LNCaP clone FGC (cell line): ENCODE measurements around the gene RNPEPL1.
"Not testable (repeated sequence)": the region's sequence is repeated elsewhere in the genome, so short reads cannot be mapped to it uniquely, and the experiment has no call there.

ENCODE experiments used
- DNase-seq: peaks from one replicate; pipeline ENCODE4 v3.0.0-alpha.2; 2011; ENCODE audit warnings: low read depth
- H3K4me3 ChIP-seq: 2 replicates; pipeline ENCODE4 v1.5.1; 2011; ENCODE audit warnings: mild to moderate bottlenecking, low read depth, low read length, control low read depth
- CTCF ChIP-seq: IDR thresholded peaks from 2 replicates; pipeline ENCODE4 v1.5.1; 2012; ENCODE audit warnings: mild to moderate bottlenecking; ENCODE audit not compliant: control insufficient read depth, insufficient read depth; ENCODE audit errors: extremely low read depth

Gene RNPEPL1

DNA sequence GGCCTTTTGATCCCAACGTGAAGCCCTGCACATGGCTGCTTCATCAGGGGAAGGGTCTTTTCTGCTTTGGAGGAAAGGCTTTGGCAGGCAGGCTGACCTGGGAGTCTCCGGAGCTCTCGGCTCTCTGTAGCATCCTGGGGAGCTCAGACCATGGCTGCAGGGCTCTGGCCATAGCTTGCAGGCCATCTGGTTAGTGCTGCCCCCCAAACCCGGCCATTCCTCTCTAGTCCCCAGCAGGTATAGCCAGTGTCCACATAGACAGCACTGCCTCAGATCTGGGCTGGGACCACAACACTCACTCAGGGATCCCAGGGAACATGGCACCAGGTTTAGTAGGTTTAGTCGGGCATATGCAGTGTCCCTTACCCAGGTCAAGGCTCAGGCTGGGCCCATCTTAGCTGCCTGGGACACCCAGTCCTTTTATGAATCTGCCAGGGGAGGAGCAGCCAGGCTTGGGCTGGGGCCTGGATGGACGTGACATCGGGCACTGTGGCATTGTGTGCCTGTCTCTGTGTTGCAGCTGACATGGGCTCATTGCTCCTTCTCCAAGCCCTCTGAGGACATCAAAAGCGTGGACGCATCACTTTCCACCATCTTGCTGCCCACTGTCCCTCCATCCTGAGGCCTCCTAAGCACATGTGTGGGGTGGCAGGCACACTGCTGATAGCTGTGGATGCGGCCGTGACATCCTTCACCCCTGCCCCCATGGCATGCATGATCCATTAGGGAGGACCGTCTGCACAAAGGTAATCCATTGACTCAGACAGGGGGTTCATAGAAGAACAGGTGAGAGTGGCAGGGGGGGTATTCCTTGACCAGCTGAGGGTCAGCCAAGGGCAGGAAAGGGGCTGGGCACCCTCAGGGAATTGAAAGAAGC is 37.8 kb downstream of the RNPEPL1 start:
- H3K4me3 ChIP-seq, result no peak overlapping the region
- no peak for TF ChIP-seq CTCF
- DNase-seq, result no peak

DNA sequence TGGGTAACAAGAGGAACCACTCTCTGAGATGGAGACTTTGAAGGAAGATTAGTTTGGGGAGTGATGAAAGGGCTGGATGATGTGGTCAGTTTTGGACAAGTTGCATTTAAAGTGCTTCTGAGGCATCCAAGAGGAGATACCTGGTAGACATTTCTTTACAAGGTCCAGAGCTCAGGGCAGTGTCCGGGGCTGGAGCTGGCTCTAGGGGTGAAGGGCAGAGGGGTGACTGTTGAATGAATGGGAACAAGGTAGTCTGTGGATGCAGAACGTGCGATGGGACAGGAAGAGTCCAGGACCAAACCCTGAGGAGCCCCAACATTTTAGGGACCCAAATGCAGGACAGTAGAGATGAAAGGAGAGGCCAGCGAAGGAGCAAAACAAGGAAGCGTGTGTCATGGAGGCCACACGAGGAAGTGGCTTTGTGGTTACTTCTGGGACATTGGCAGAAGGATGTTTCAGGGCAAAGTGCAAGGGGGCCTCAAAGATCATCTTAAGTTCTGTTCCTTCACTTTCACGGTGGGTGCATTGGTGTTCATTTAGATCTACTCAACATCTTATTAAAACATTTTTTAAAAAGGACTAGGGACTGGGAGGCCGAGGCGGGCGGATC is 43.4 kb downstream of the RNPEPL1 start:
- DNase-seq, result no peak
- no peak for TF ChIP-seq CTCF
- no peak overlapping the region for H3K4me3 ChIP-seq

- no peak for DNase-seq
- H3K4me3 ChIP-seq, result no peak overlapping the region
- no peak for TF ChIP-seq CTCF
These were observed 45.5 kb downstream of the RNPEPL1 start for GRCh38 chr2:240613781-240614180.

DNA sequence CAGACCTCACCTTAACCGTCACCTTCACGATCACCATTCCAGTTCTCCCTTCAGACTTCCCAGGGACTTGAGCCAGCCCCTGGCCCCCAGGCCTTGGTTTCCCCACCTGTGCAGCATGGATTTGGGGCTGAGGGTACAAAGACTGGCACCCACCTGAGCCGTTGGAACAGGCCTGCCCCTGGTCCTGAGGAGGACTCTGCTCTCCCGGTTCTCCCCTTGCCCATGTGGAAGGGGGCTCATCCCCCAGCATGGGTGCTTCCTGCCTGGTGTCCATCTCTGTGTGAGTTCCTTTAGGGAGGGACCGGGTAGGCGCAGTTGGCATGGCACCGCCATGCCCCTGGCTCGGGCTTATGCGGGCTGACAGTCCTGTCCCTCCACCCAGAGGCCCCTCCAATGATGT is 46.1 kb downstream of the RNPEPL1 start:
- TF ChIP-seq CTCF, result no peak
- no peak overlapping the region for H3K4me3 ChIP-seq

DNA sequence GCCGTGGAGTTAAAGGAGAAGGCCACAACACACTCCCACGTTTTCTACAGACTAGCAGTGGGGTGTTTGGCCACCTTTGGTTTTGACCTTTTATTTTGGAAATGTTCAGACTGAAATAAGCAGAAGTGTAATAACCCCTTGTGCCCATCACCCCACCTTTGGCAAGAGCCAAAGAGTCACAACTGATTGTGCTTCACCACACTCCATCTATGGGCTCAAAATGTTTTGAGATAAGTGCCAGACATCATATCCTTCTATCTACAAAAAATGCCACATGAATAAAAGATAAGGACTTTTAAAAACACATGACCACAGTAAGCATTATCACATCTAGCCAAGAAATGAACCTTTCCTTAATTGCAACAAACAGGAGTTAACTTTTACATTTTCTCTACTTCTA is 47.1 kb downstream of the RNPEPL1 start:
- no peak for TF ChIP-seq CTCF
- H3K4me3 ChIP-seq, result no peak overlapping the region
- no peak for DNase-seq

More for the DNA sequence above, 46.1 kb downstream of the RNPEPL1 start:
- no peak for DNase-seq

GRCh38 chr2:240615820-240616547 is 47.7 kb downstream of the RNPEPL1 start:
- no peak for DNase-seq
- TF ChIP-seq CTCF, result no peak
- H3K4me3 ChIP-seq, result no peak overlapping the region

DNA sequence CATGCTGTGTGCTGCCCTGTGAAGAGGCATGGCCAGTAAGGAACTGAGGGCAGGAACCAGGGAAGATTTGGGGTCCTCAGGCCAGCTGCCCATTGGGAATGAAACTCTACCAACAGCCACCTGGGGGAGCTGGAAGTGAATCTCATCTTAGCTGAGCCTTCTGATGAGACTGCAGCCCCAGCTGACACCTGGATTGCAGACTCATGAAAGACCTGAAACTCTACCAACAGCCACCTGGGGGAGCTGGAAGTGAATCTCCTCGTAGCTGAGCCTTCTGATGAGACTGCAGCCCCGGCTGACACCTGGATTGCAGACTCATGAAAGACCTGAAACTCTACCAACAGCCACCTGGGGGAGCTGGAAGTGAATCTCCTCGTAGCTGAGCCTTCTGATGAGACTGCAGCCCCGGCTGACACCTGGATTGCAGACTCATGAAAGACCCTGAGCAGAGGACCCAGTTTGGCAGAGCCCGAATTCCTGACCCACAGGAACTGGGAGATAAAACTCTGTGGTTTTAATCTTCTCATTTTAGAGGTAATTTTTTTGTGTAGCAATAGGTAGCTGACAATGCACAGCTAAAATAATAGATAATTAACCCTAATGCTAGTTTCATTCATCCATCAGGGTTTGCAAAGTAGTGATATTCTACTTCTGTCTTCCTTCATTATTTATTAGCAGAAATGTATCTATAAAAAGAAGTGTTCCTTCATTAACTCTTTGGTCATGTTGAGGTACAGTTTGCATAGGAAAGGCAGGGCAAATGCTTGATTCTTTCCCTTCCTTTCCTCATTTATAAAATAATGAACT is 48.8 kb downstream of the RNPEPL1 start:
- not testable (repeated sequence) for H3K4me3 ChIP-seq, DNase-seq
